Bronchus fibroblast of lung (primary cell): ENCODE measurements around the gene ITLN2. TPM values are rescaled to one million over a fixed set of nuclear protein-coding genes. Genes with fewer than 3 reads are reported as not detected.

Experiments used
- total RNA-seq: library from RNA; depleted of rRNA; stranded (reverse); fragments of >200 nt; gene quantifications from 2 replicates; pipeline ENCODE4 v1.2.3, GENCODE V29; 2015

Gene ITLN2
- not detected in 2 replicates for total RNA-seq

GRCh38 chr1:160954158-160955104 lies at the start of gene ITLN2:
Gene ITLN2, minus strand, starts transcription at chr1:160954809. Its CDS starts 68 bp downstream, at chr1:160954741.

Other genes starting within 250 kb of the ITLN2 start
- not detected in 2 replicates for gene CD48, start 243.0 kb downstream of the ITLN2 start, total RNA-seq
- gene SLAMF7, start 215.6 kb downstream of the ITLN2 start, total RNA-seq = not detected in 2 replicates
- not detected in 2 replicates for gene LY9, start 158.6 kb downstream of the ITLN2 start, total RNA-seq
- not detected in 2 replicates for gene CD244, start 91.9 kb downstream of the ITLN2 start, total RNA-seq
- not detected in 2 replicates for gene ITLN1, start 69.6 kb downstream of the ITLN2 start, total RNA-seq
- gene F11R, start 66.3 kb upstream of the ITLN2 start, total RNA-seq = 0.74 and 1.2 TPM in 2 replicates
- gene TSTD1, start 84.2 kb upstream of the ITLN2 start, total RNA-seq = 4.2 and 4.6 TPM in 2 replicates
- 38.2 and 38.5 TPM in 2 replicates for gene USF1, start 91.2 kb upstream of the ITLN2 start, total RNA-seq
- not detected in 2 replicates for gene ARHGAP30, start 115.1 kb upstream of the ITLN2 start, total RNA-seq
- 0.17 TPM in 1 of 2 replicates, not detected in the other for gene NECTIN4, start 134.7 kb upstream of the ITLN2 start, total RNA-seq
- gene KLHDC9, start 143.6 kb upstream of the ITLN2 start, total RNA-seq = 1.8 and 2.9 TPM in 2 replicates
- 69.8 and 92.9 TPM in 2 replicates for gene PFDN2, start 163.2 kb upstream of the ITLN2 start, total RNA-seq
- gene NIT1, start 163.3 kb upstream of the ITLN2 start, total RNA-seq = 30.8 and 38.8 TPM in 2 replicates
- 25.2 and 32.0 TPM in 2 replicates for gene DEDD, start 177.9 kb upstream of the ITLN2 start, total RNA-seq
- 62.0 and 74.8 TPM in 2 replicates for gene UFC1, start 199.2 kb upstream of the ITLN2 start, total RNA-seq
- gene USP21, start 204.7 kb upstream of the ITLN2 start, total RNA-seq = 12.3 and 12.4 TPM in 2 replicates
- gene PPOX, start 211.6 kb upstream of the ITLN2 start, total RNA-seq = 12.8 and 21.9 TPM in 2 replicates
- 33.1 and 37.0 TPM in 2 replicates for gene B4GALT3, start 222.7 kb upstream of the ITLN2 start, total RNA-seq
- 3.6 and 3.7 TPM in 2 replicates for gene ADAMTS4, start 244.2 kb upstream of the ITLN2 start, total RNA-seq
- gene NDUFS2, start 247.6 kb upstream of the ITLN2 start, total RNA-seq = 118 and 136 TPM in 2 replicates